C4-2B (cell line): ENCODE measurements around the gene MED25.

Experiments
- H3K27ac ChIP-seq: fragments of 450-650 bp; 2 replicates; pipeline ENCODE4 v1.5.1; 2017
- ZFX ChIP-seq: fragments of 450-650 bp; IDR thresholded peaks from 2 replicates; pipeline ENCODE4 v1.6.1; 2017
- TF ChIP-seq, protein P1 (sequence below): fragments of 450-650 bp; conservative IDR thresholded peaks from 2 replicates; pipeline ENCODE4 v1.5.1; 2017; ENCODE audit warnings: mild to moderate bottlenecking

MED25 gene

DNA sequence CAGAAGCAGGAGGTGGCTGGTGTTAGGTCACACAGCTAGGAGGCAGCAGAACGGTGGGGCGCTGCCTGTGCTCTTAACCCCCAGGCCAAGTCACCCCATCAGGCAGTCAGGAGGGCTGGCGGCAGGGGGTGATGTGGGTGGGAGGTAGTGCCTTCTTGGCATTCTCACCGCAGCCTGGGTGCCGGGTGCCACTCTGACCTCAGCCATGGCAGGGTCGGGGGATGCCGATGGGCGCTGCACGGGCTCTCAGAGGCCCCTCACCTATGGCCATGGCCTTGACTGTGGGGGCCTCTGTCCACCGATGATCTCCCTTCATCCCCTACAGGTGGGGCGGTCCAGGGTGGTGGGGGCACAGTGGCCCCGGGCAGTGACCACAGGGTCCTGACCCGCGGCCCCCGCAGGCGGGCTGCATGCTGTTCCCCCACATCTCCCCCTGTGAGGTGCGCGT, 38.5 kb downstream of the MED25 start:
- H3K27ac ChIP-seq: no peak overlapping the region
- TF ChIP-seq, protein P1, sequence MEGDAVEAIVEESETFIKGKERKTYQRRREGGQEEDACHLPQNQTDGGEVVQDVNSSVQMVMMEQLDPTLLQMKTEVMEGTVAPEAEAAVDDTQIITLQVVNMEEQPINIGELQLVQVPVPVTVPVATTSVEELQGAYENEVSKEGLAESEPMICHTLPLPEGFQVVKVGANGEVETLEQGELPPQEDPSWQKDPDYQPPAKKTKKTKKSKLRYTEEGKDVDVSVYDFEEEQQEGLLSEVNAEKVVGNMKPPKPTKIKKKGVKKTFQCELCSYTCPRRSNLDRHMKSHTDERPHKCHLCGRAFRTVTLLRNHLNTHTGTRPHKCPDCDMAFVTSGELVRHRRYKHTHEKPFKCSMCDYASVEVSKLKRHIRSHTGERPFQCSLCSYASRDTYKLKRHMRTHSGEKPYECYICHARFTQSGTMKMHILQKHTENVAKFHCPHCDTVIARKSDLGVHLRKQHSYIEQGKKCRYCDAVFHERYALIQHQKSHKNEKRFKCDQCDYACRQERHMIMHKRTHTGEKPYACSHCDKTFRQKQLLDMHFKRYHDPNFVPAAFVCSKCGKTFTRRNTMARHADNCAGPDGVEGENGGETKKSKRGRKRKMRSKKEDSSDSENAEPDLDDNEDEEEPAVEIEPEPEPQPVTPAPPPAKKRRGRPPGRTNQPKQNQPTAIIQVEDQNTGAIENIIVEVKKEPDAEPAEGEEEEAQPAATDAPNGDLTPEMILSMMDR: no peak

GRCh38 chr19:49857061-49857837, 39.2 kb downstream of the MED25 start:
- no peak for TF ChIP-seq ZFX
- TF ChIP-seq, protein P1: no peak
- no peak overlapping the region for H3K27ac ChIP-seq

DNA sequence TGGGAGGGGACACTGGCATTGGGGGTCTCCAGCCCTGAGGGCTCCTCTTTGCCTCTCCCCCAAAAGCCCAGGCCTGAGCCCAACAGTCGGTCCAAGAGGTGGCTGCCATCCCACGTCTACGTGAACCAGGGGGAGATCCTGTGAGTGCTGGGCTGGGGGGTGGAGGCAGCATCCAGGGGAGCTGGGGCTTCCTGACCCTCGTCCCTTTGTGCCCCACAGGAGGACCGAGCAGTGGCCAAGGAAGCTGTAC, 39.7 kb downstream of the MED25 start:
- TF ChIP-seq, protein P1: no peak
- no peak for TF ChIP-seq ZFX
- H3K27ac ChIP-seq: no peak overlapping the region

DNA sequence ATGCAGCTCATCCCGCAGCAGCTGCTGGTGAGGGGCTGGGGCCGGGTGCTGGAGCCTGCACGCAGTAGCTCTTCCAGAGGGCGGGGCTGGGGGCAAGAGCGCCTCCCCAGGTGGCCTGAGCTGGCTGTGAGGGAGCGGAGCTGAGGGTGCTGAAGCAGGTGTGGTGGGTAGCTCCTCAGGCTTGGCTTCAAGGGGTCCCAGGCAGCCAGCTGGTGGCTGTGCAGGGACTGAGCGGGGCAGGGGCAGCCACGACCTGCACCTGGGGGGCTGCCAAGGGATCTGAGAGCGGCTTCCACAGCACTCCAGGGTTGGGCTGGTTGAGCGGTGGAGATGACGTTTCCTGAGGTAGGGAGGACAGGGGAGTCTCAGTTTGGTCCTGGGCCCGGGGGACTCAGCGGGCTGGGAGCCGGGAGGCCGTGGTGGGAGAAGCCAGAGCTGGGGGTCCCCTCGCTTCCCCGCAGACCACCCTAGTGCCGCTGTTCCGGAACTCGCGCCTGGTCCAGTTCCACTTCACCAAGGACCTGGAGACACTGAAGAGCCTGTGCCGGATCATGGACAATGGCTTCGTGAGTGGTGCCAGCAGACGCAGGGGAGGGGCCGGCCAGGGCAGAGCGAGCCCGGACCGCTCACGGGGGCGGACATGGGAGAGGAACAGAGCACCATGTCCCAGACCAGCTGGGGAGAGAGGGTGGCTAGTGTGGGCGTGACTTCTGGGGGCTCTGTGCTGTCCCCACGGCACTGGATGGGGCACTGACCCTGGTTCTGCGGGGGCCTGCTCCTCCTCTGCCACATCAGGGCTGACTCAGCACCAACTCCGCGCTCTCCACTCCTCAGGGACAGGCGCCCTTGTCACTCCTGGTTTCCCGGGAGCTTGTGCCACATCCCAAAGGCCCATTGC, 40.2 kb downstream of the MED25 start:
- no peak for TF ChIP-seq ZFX
- TF ChIP-seq, protein P1: no peak
- no peak overlapping the region for H3K27ac ChIP-seq

- peak overlapping the region; percentile 81 for H3K27ac ChIP-seq
- no peak for TF ChIP-seq ZFX
Observed at GRCh38 chr19:49859682-49860335, 41.7 kb downstream of the MED25 start.

GRCh38 chr19:49860336-49861102, 42.4 kb downstream of the MED25 start:
- TF ChIP-seq, protein P1: no peak
- no peak for TF ChIP-seq ZFX
- H3K27ac ChIP-seq: peak overlapping the region; percentile 81

- peak overlapping the region; percentile 81 for H3K27ac ChIP-seq
- TF ChIP-seq ZFX: no peak
- TF ChIP-seq, protein P1: no peak
Observed at GRCh38 chr19:49861107-49861506, 43.0 kb downstream of the MED25 start.
